AG09319 (cell line): ENCODE measurements around the gene ASTL.

ENCODE experiments used
- DNase-seq: peaks from one replicate; pipeline ENCODE4 v3.0.0-alpha.2; 2010; ENCODE audit warnings: low read depth; ENCODE audit errors: extremely low read depth
- TF ChIP-seq, protein P1 (sequence below): IDR thresholded peaks from 2 replicates; pipeline ENCODE4 v1.5.1; 2011; ENCODE audit warnings: low read depth, mild to moderate bottlenecking, inconsistent platforms, low read length, moderate library complexity

ASTL gene

DNA sequence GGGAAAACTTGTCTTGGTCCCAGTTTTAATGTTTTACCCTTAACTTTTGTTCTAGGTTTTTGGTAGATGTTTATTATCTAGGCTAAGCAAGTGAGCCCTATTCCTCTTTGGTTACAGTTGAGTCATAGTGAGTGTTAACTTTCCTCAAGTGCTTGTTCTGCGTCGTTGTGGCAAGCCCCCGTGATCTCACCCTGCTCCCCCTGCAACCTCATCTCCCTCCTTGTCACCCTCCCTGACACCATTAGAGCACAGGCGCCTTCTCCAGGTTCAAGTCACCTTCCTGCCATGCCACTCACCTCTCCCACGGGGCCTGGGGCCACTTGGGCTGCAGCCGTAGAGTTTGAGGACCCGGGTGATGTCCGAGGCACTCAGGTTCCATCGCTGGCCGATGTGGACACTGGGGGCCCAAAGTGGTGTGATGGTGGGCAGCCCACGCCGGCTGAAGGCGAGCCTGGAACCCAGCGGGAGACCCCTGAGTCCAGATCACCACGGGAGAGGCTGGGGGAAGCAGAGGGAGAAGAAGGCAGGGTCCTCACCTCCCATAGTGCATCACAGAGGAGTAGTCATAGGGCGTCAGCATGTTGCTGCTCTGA is 8.7 kb downstream of the ASTL start:
- no peak for DNase-seq
- TF ChIP-seq, protein P1, sequence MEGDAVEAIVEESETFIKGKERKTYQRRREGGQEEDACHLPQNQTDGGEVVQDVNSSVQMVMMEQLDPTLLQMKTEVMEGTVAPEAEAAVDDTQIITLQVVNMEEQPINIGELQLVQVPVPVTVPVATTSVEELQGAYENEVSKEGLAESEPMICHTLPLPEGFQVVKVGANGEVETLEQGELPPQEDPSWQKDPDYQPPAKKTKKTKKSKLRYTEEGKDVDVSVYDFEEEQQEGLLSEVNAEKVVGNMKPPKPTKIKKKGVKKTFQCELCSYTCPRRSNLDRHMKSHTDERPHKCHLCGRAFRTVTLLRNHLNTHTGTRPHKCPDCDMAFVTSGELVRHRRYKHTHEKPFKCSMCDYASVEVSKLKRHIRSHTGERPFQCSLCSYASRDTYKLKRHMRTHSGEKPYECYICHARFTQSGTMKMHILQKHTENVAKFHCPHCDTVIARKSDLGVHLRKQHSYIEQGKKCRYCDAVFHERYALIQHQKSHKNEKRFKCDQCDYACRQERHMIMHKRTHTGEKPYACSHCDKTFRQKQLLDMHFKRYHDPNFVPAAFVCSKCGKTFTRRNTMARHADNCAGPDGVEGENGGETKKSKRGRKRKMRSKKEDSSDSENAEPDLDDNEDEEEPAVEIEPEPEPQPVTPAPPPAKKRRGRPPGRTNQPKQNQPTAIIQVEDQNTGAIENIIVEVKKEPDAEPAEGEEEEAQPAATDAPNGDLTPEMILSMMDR, result no peak

DNA sequence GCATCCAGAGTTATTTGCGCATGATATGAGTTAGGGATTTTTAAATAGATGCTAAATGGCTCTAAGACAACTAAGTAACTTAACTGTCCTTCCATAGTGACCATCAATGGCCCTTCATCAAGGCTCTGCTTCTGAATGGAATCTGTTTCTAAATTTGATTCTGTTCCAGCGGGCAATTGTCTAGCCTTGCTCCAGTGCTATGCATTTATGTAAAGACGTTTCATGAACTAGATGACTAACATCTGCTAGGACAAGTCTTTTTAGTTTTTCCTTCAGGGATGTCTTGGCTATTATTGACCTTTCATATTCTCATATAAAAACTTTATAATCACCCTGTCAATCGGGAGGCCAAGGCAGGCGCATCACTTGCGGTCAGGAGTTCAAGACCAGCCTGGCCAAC is 9.8 kb downstream of the ASTL start:
- DNase-seq, result no peak
- TF ChIP-seq, protein P1, result no peak

DNA sequence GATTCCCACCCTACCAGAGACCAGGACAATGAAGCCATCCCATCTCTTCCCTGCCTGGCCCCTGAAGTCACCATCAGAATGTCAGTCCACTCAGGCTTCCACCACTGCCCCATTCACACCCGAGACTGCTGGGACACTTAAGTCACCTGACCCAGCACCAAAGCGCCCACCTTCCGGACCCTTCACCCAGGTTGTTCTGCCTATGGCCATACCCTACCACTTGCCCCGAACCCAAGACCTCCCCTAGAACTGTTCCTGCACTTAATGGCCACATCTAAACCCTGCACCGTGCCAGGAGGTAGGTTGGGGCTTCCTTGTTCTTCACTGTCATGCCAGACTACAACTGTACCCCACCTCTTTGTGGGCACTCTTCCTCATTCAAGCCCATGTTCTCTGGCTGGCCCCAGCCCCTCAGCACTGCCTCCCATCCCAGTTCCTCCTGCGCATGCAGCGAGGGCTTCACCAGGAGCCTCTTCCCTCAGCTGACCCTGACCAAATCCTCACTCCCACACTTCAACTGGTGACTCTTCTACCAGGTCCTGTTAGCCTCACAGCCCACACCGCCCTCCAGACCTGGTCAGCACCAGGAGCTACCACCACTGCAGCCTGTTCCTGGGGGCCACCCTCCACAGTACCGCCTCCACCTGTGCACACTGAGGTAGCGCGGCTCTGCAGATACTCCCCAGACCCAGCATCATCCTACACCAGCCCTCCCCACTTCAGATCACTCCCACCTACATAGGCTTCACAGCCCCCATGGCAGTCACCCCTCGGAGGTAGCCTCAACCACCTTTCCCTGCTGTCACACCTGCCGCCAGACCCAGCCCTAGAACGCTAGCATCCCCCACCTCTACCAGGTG is 13.7 kb downstream of the ASTL start:
- TF ChIP-seq, protein P1, result no peak
- no peak for DNase-seq

DNA sequence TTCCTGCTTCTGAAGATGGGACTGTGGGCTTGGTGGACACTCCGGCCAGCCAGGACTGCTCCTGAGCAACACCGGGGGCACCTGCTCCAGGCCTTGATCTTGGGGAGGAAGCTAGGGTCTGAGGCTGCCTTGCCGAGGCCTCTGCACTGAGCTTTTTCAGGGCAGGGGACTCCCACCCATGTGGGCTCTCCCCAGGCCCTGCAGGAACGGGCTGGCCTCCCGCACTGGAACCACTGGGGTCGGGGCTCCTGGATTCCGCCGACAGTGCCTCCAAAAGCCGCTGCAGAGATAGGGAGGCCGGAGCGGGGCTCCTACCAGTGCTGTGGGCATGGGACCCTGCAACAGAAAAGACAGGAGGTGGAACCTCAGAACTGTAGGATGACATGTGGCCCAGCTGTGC is 14.4 kb downstream of the ASTL start:
- TF ChIP-seq, protein P1, result no peak
- no peak for DNase-seq

DNA sequence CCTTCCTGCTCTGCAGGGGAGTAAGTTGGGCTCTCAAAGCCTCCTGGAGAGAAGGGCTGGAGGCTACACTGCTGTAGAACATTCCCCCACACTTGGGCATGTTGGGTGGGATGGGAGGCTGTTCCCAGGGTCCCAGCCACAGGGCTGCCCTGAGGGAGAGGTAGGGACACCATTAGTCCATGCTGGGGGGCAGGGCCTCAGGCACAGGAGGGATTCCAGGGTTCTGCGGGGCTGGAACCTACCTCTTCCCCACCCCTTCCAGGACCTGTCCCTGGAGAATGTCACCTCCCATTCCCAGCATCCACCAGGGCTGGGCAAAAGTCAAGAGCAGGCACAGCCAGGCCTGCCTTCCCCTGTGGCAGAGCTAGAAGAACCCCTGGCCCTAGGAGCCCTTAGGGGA is 15.0 kb downstream of the ASTL start:
- no peak for DNase-seq
- TF ChIP-seq, protein P1, result no peak

DNA sequence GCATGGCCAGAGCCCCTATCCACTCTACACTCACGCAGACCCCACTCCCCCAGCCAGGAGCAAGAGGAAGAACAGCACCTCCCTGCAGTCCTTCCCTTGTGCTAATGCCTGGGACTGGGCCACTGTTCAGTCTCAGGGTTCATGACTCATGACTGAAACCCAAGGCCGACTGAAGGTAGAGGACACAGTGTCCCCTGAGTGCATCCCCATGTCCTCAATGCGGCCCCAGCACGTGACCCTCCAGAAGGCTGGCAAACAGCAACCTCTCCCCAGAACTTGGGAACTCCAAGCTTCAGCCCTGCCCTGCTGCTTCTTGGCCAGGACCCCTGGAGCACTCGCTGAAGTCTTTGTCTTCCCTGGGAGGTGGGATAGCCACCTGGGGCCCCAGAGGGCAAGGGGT is 15.9 kb downstream of the ASTL start:
- TF ChIP-seq, protein P1, result no peak
- no peak for DNase-seq

DNA sequence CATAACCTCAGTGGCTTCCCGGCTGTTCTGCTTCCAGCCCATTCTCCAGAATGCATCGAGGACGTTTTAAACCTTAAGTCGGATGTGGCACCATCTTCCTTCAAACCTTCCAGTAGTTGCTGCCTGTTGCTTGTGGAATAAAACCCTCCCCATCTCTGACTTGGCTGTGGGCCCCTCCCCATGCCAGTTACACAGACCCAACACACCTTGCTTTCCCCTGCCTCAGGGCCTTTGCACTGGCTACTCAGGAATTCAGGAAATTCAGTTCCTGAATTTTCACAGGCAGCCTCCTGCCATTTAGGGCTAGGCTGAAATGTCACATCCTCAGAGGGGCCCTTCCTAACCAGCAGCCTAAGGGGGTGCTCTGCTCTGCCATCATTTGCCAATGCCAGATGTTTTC is 16.9 kb downstream of the ASTL start:
- TF ChIP-seq, protein P1, result no peak
- DNase-seq, result no peak
